A673 (cell line): ENCODE data around the gene SEPHS2. TPM values are rescaled to one million over a fixed set of nuclear protein-coding genes. Genes with fewer than 3 reads are reported as not detected.

Experiments used
- BruUV-seq: library from RNA; stranded (reverse); fragments of 400-500 nt; replicated peaks from 2 replicates; lab custom pipeline; 2021; lab: Mats Ljungman, UMichigan
- CTCF ChIA-PET: fragments of 300-600 bp; sonication (Branson Sonifier 250); formaldehyde crosslinking; loops from one replicate; lab custom pipeline; 2022; ENCODE audit warnings: antibody characterized with exemption; lab: Charles Lee
- POLR2A ChIA-PET: fragments of 300-600 bp; sonication (Branson Sonifier 250); formaldehyde crosslinking; loops from one replicate; lab custom pipeline; 2022; ENCODE audit warnings: antibody characterized with exemption; ENCODE audit not compliant: low non-redundant PET; lab: Charles Lee
- DNase-seq: peaks from one replicate; pipeline ENCODE4 v3.0.0-alpha.2; 2015; ENCODE audit warnings: low spot score
- H3K27ac ChIP-seq: fragments of 200-600 bp; sonication (generic); 2 replicates; pipeline ENCODE4 v1.5.1; 2016; ENCODE audit warnings: mixed run types, low read depth, mild to moderate bottlenecking, mixed read lengths, antibody characterized with exemption, low read length; ENCODE audit not compliant: poor library complexity, severe bottlenecking
- H3K27me3 ChIP-seq: fragments of 200-600 bp; sonication (generic); replicated peaks from 2 replicates; pipeline ENCODE4 v1.6.1; 2017; ENCODE audit warnings: mixed run types, low read depth, mild to moderate bottlenecking, mixed read lengths, antibody characterized with exemption, low read length; ENCODE audit not compliant: insufficient read depth, poor library complexity
- H3K36me3 ChIP-seq: fragments of 200-600 bp; sonication (generic); 2 replicates; pipeline ENCODE4 v1.6.1; 2016; ENCODE audit warnings: mixed run types, mild to moderate bottlenecking, mixed read lengths, antibody characterized with exemption, low read length; ENCODE audit not compliant: insufficient read depth, poor library complexity, severe bottlenecking
- H3K4me1 ChIP-seq: fragments of 200-600 bp; sonication (generic); 2 replicates; pipeline ENCODE4 v1.6.1; 2017; ENCODE audit warnings: mixed run types, mild to moderate bottlenecking, mixed read lengths, antibody characterized with exemption, low read length; ENCODE audit not compliant: insufficient read depth, poor library complexity, severe bottlenecking
- H3K4me3 ChIP-seq: fragments of 200-600 bp; sonication (generic); 2 replicates; pipeline ENCODE4 v1.5.1; 2016; ENCODE audit warnings: low read depth, mixed run types, mild to moderate bottlenecking, mixed read lengths, low read length; ENCODE audit not compliant: poor library complexity, severe bottlenecking
- H3K9me3 ChIP-seq: fragments of 200-600 bp; sonication (generic); 2 replicates; pipeline ENCODE4 v1.6.1; 2016; ENCODE audit warnings: mixed run types, low read depth, mild to moderate bottlenecking, mixed read lengths, antibody characterized with exemption, low read length; ENCODE audit not compliant: poor library complexity, severe bottlenecking
- CTCF ChIP-seq: fragments of 300-800, 200-600 bp; sonication (generic); conservative IDR thresholded peaks from 2 replicates; pipeline ENCODE4 v1.5.1; 2017; ENCODE audit warnings: low read depth, mild to moderate bottlenecking, antibody characterized with exemption, low read length, moderate library complexity, mixed read lengths
- EZH2 ChIP-seq: fragments of 200-600 bp; sonication (generic); IDR thresholded peaks from 2 replicates; pipeline ENCODE4 v1.6.1; 2017; ENCODE audit warnings: borderline replicate concordance, low read depth, mild to moderate bottlenecking, mixed read lengths, antibody characterized with exemption, low read length; ENCODE audit not compliant: poor library complexity, severe bottlenecking
- intact Hi-C: fragments of 100-400 bp; cut with micrococcal nuclease; formaldehyde crosslinking; loops from one replicate; pipeline ENCODE4 v1.10.0; 2022; ENCODE audit not compliant: unreplicated experiment
- total RNA-seq: library from RNA; stranded (reverse); gene quantifications from 2 replicates; pipeline ENCODE4 v1.2.3, GENCODE V29; 2021

The SEPHS2 gene
- total RNA-seq, 1 experiment from 2014 or later, result 54.2 TPM

GRCh38 chr16:30394592-30395154 is 51.0 kb downstream of the SEPHS2 start:
- Histone ChIP-seq H3K4me1 (peaks cover 15% of the 10 kb centered on the region), H3K36me3 (peaks cover 10% of the 10 kb centered on the region), H3K27me3 (no peaks in the 10 kb centered on the region), H3K4me3 (peak overlapping the region; percentile 94), H3K27ac (peak overlapping the region; percentile 96), H3K9me3 (no peaks in the 10 kb centered on the region)
- intact Hi-C loops, result no loop called here
- no TSS peak for BruUV-seq
- TF ChIP-seq CTCF (no peak), EZH2 (no peak)
- ChIA-PET POLR2A (interaction anchor here (0.6 kb wide), 1 partner anchor 232 kb away, joined by 3 read pairs; no protein-coding TSS in a partner anchor), CTCF (interaction anchor here (0.7 to 2.3 kb wide), 2 partner anchors 15 to 302 kb away, joined by 6 to 9 read pairs; no protein-coding TSS in a partner anchor)
- DNase-seq, result no peak

Other genes starting within 250 kb of the SEPHS2 start
- 14.1 and 21.2 TPM in 2 replicates for gene SULT1A3, start 246.6 kb downstream of the SEPHS2 start, total RNA-seq
- gene NPIPB13, start 197.4 kb downstream of the SEPHS2 start, total RNA-seq, result 9.3 and 14.2 TPM in 2 replicates
- 67.6 and 72.5 TPM in 2 replicates for gene CD2BP2, start 90.6 kb downstream of the SEPHS2 start, total RNA-seq
- gene TBC1D10B, start 75.4 kb downstream of the SEPHS2 start, total RNA-seq, result 59.3 and 66.0 TPM in 2 replicates
- not detected in 2 replicates for gene MYL11, start 71.1 kb downstream of the SEPHS2 start, total RNA-seq
- 0.86 and 1.3 TPM in 2 replicates for gene SEPTIN1, start 63.3 kb downstream of the SEPHS2 start, total RNA-seq
- 21.6 and 22.0 TPM in 2 replicates for gene ZNF48, start 50.5 kb downstream of the SEPHS2 start, total RNA-seq
- 21.9 and 22.2 TPM in 2 replicates for gene ZNF771, start 38.3 kb downstream of the SEPHS2 start, total RNA-seq
- gene DCTPP1, start 15.8 kb downstream of the SEPHS2 start, total RNA-seq, result 92.5 and 111 TPM in 2 replicates
- not detected in 2 replicates for gene ITGAL, start 26.9 kb upstream of the SEPHS2 start, total RNA-seq
- 32.7 and 39.5 TPM in 2 replicates for gene ZNF768, start 80.7 kb upstream of the SEPHS2 start, total RNA-seq
- gene ZNF747, start 89.0 kb upstream of the SEPHS2 start, total RNA-seq, result 10.6 and 12.7 TPM in 2 replicates
- gene ZNF764, start 112.5 kb upstream of the SEPHS2 start, total RNA-seq, result 15.2 and 17.7 TPM in 2 replicates
- gene ZNF688, start 125.8 kb upstream of the SEPHS2 start, total RNA-seq, result 8.5 and 9.1 TPM in 2 replicates
- 21.4 and 23.2 TPM in 2 replicates for gene ZNF785, start 139.8 kb upstream of the SEPHS2 start, total RNA-seq
- gene ZNF689, start 164.5 kb upstream of the SEPHS2 start, total RNA-seq, result 18.1 and 21.1 TPM in 2 replicates
- 35.7 and 44.6 TPM in 2 replicates for gene PRR14, start 205.1 kb upstream of the SEPHS2 start, total RNA-seq
- 71.2 and 79.9 TPM in 2 replicates for gene FBRS, start 212.6 kb upstream of the SEPHS2 start, total RNA-seq